H1 (cell line): ENCODE results near the gene SMYD3. TPM values are rescaled to one million over a fixed set of nuclear protein-coding genes. Genes with fewer than 3 reads are reported as not detected.

Experiments
- BCL11A ChIP-seq, 2 experiments: IDR thresholded peaks; one replicate each; pipeline ENCODE4 v1.6.1; 2011; ENCODE audit warnings: low read depth in 2 of 2, low read length in 2 of 2, mild to moderate bottlenecking in 2 of 2
- EP300 ChIP-seq, 2 experiments: IDR thresholded peaks; 1 replicate in 1 of 2; 2 replicates in 1 of 2; pipeline ENCODE4 v1.6.1; 2011 to 2012; ENCODE audit warnings: low read depth in 2 of 2, low read length in 2 of 2, mild to moderate bottlenecking in 2 of 2, borderline replicate concordance in 1 of 2, inconsistent platforms in 1 of 2, moderate library complexity in 1 of 2
- GTF2F1 ChIP-seq: IDR thresholded peaks from 2 replicates; pipeline ENCODE4 v1.6.1; 2012; ENCODE audit warnings: low read depth, low read length, improper control_type of control experiment, borderline replicate concordance
- JUN ChIP-seq: IDR thresholded peaks from 2 replicates; pipeline ENCODE4 v1.6.1; 2011; ENCODE audit warnings: low read depth, mild to moderate bottlenecking, improper control_type of control experiment, low read length
- JUND ChIP-seq: IDR thresholded peaks from 2 replicates; pipeline ENCODE4 v1.6.1; 2011; ENCODE audit warnings: mild to moderate bottlenecking, improper control_type of control experiment, low read length
- PHF8 ChIP-seq: fragments of 200-600 bp; sonication (generic); conservative IDR thresholded peaks from 2 replicates; pipeline ENCODE4 v1.7.1; 2012; ENCODE audit warnings: low read depth, mild to moderate bottlenecking, inconsistent platforms, low read length, moderate library complexity
- TAF1 ChIP-seq: IDR thresholded peaks from 2 replicates; pipeline ENCODE4 v1.6.1; 2011; ENCODE audit warnings: mild to moderate bottlenecking, low read depth, low read length
- TEAD4 ChIP-seq: IDR thresholded peaks from 2 replicates; pipeline ENCODE4 v1.6.1; 2012; ENCODE audit warnings: low read depth, low read length, inconsistent platforms, mixed read lengths
- polyA plus RNA-seq, 7 experiments: library from polyadenylated mRNA; depleted of rRNA in 3 of 7; stranded (reverse) in 5 of 7; unstranded in 2 of 7; fragments of >200 nt in 5 of 7; fragments of 200-250 nt in 2 of 7; gene quantifications; 1 replicate in 5 of 7; 2 replicates in 1 of 7; 4 replicates in 1 of 7; pipeline versions ENCODE4 v1.2.1 to v1.2.3, GENCODE V29; 2011 to 2013; ENCODE audit warnings: missing spikeins in 2 of 7, mixed read lengths in 2 of 7
- total RNA-seq: library from RNA; stranded (reverse); fragmentation: NEBNext Ultra II Directional; extraction: Animal tissue kit (Norgen Biotek cat#: 25700); gene quantifications from 2 replicates; pipeline ENCODE4 v1.2.1, GENCODE V29; 2021
- TF ChIP-seq, protein P1 (sequence below): IDR thresholded peaks from 2 replicates; pipeline ENCODE4 v1.6.1; 2012; ENCODE audit warnings: inconsistent platforms
- TF ChIP-seq, protein P2 (sequence below): fragments of 300-600 bp; sonication (generic); IDR thresholded peaks from 2 replicates; pipeline ENCODE4 v1.7.1; 2012; ENCODE audit warnings: low read length, moderate library complexity, mild to moderate bottlenecking, inconsistent platforms; ENCODE audit not compliant: insufficient replicate concordance

The SMYD3 gene
- total and polyA plus RNA-seq, 2 of the 8 experiments (the other 6 are each of a cell fraction or from before 2014, with no cell fraction given), result 17.3 to 25.4 TPM

DNA sequence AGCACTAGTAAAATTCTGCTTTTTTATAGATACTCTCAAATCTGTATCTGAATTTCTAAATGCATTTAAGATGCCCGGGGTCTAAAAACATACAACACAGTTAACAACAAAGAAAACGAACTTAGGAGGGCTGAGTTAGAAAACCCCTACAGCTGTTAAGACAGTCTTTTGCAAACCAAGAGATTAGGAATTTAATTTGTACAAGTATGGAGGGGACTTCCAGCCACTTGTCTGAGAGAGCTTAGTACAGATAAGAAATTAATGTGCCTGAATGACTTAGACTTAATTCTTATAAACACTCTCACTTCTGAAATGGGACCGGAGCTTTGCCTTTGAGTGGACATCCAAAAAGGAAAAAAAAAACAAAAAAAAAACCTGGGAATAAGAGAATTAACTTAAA is 61.6 kb downstream of the SMYD3 start (continued):
- no peak for TF ChIP-seq JUN
- no peak for TF ChIP-seq PHF8
- no peak for TF ChIP-seq JUND
- no peak for TF ChIP-seq GTF2F1
- no peak for TF ChIP-seq BCL11A (IDR thresholded peaks at IDR 0.05; ENCODE audit: low read depth in 2 of 2, low read length in 2 of 2)
- TF ChIP-seq TAF1, result no peak
- TF ChIP-seq, protein P1, sequence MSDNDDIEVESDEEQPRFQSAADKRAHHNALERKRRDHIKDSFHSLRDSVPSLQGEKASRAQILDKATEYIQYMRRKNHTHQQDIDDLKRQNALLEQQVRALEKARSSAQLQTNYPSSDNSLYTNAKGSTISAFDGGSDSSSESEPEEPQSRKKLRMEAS, result no peak
- no peak for TF ChIP-seq TEAD4
- TF ChIP-seq, protein P2, sequence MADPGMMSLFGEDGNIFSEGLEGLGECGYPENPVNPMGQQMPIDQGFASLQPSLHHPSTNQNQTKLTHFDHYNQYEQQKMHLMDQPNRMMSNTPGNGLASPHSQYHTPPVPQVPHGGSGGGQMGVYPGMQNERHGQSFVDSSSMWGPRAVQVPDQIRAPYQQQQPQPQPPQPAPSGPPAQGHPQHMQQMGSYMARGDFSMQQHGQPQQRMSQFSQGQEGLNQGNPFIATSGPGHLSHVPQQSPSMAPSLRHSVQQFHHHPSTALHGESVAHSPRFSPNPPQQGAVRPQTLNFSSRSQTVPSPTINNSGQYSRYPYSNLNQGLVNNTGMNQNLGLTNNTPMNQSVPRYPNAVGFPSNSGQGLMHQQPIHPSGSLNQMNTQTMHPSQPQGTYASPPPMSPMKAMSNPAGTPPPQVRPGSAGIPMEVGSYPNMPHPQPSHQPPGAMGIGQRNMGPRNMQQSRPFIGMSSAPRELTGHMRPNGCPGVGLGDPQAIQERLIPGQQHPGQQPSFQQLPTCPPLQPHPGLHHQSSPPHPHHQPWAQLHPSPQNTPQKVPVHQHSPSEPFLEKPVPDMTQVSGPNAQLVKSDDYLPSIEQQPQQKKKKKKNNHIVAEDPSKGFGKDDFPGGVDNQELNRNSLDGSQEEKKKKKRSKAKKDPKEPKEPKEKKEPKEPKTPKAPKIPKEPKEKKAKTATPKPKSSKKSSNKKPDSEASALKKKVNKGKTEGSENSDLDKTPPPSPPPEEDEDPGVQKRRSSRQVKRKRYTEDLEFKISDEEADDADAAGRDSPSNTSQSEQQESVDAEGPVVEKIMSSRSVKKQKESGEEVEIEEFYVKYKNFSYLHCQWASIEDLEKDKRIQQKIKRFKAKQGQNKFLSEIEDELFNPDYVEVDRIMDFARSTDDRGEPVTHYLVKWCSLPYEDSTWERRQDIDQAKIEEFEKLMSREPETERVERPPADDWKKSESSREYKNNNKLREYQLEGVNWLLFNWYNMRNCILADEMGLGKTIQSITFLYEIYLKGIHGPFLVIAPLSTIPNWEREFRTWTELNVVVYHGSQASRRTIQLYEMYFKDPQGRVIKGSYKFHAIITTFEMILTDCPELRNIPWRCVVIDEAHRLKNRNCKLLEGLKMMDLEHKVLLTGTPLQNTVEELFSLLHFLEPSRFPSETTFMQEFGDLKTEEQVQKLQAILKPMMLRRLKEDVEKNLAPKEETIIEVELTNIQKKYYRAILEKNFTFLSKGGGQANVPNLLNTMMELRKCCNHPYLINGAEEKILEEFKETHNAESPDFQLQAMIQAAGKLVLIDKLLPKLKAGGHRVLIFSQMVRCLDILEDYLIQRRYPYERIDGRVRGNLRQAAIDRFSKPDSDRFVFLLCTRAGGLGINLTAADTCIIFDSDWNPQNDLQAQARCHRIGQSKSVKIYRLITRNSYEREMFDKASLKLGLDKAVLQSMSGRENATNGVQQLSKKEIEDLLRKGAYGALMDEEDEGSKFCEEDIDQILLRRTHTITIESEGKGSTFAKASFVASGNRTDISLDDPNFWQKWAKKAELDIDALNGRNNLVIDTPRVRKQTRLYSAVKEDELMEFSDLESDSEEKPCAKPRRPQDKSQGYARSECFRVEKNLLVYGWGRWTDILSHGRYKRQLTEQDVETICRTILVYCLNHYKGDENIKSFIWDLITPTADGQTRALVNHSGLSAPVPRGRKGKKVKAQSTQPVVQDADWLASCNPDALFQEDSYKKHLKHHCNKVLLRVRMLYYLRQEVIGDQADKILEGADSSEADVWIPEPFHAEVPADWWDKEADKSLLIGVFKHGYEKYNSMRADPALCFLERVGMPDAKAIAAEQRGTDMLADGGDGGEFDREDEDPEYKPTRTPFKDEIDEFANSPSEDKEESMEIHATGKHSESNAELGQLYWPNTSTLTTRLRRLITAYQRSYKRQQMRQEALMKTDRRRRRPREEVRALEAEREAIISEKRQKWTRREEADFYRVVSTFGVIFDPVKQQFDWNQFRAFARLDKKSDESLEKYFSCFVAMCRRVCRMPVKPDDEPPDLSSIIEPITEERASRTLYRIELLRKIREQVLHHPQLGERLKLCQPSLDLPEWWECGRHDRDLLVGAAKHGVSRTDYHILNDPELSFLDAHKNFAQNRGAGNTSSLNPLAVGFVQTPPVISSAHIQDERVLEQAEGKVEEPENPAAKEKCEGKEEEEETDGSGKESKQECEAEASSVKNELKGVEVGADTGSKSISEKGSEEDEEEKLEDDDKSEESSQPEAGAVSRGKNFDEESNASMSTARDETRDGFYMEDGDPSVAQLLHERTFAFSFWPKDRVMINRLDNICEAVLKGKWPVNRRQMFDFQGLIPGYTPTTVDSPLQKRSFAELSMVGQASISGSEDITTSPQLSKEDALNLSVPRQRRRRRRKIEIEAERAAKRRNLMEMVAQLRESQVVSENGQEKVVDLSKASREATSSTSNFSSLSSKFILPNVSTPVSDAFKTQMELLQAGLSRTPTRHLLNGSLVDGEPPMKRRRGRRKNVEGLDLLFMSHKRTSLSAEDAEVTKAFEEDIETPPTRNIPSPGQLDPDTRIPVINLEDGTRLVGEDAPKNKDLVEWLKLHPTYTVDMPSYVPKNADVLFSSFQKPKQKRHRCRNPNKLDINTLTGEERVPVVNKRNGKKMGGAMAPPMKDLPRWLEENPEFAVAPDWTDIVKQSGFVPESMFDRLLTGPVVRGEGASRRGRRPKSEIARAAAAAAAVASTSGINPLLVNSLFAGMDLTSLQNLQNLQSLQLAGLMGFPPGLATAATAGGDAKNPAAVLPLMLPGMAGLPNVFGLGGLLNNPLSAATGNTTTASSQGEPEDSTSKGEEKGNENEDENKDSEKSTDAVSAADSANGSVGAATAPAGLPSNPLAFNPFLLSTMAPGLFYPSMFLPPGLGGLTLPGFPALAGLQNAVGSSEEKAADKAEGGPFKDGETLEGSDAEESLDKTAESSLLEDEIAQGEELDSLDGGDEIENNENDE, result no peak
- no peak for TF ChIP-seq EP300 (IDR thresholded peaks at IDR 0.05; ENCODE audit: borderline replicate concordance in 1 of 2, low read depth in 2 of 2, low read length in 2 of 2)
